ENCODE data around the gene ADAM10.

Gene ADAM10

GRCh38 chr15:58715266-58715917 lies 34.1 kb downstream of the ADAM10 start:
- no peak overlapping the region for H3K9ac ChIP-seq (ENCODE audit: low read depth, low read length)
- no peaks in the 10 kb centered on the region for H3K27me3 ChIP-seq (ENCODE audit: insufficient read depth, low read length)
- no peaks in the 10 kb centered on the region for H3K9me3 ChIP-seq (ENCODE audit: insufficient read depth, low read depth, low read length)
- no peak overlapping the region for H3K4me3 ChIP-seq (ENCODE audit: low read length)
- H3K27ac ChIP-seq (ENCODE audit: low read depth, low read length), result no peak overlapping the region
- peaks cover 42% of the 10 kb centered on the region for H3K36me3 ChIP-seq (ENCODE audit: insufficient read depth, low read length)
- WGBS, result 94% methylated on average over 3 of the region's 3 CpGs
- peaks cover 5% of the 10 kb centered on the region; the same call in 1 of the 2 replicates for H3K4me1 ChIP-seq (ENCODE audit: insufficient read depth, low read length)

DNA sequence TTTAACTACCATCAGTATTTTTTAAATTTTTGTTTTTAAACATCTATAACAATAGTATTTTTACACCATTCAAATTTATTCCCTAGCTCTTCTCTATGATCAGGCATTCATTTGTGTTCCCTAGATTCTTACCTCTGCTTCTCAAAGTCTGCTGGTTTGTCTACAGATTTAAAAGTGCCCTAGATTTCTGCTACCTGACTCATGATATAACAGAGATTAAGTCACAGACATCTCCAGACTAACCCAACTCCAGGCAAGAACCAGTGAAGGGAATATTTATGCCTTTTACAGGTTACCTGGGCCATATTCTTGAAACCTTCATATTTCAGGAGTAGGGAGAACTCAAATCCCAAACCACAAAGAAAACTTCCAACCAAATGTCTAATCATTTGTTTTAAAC lies 38.8 kb downstream of the ADAM10 start:
- Histone ChIP-seq H3K36me3 (ENCODE audit: insufficient read depth, low read length) (peaks cover 20% of the 10 kb centered on the region), H3K4me3 (ENCODE audit: low read length) (no peak overlapping the region), H3K4me1 (ENCODE audit: insufficient read depth, low read length) (no peaks in the 10 kb centered on the region), H3K9ac (ENCODE audit: low read depth, low read length) (no peak overlapping the region), H3K27me3 (ENCODE audit: insufficient read depth, low read length) (no peaks in the 10 kb centered on the region), H3K27ac (ENCODE audit: low read depth, low read length) (no peak overlapping the region), H3K9me3 (ENCODE audit: insufficient read depth, low read depth, low read length) (no peaks in the 10 kb centered on the region)

DNA sequence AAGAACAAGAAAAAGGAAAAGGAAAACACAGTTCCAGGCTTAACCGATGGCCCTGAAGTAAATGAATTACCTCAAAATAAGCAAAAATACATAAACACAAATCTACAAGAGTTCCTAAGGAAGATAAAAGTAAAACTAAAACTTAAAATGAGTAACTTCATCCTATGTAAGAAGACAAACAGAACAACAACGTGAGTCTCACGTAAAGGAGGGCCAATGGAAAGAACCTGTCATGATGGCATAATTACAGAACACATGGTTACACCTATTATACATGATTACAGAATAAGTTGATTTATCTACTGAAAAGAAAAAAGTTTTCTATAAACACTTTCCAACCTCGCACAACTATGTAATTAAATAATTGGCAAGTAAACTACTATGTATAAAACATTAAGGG lies 42.1 kb downstream of the ADAM10 start:
- no peak overlapping the region for H3K9ac ChIP-seq (ENCODE audit: low read depth, low read length)
- no peak overlapping the region for H3K4me3 ChIP-seq (ENCODE audit: low read length)
- H3K27me3 ChIP-seq (ENCODE audit: insufficient read depth, low read length), result no peaks in the 10 kb centered on the region
- no peaks in the 10 kb centered on the region for H3K9me3 ChIP-seq (ENCODE audit: insufficient read depth, low read depth, low read length)
- no peak overlapping the region for H3K27ac ChIP-seq (ENCODE audit: low read depth, low read length)
- no peaks in the 10 kb centered on the region for H3K36me3 ChIP-seq (ENCODE audit: insufficient read depth, low read length)
- WGBS, result 86% methylated on average over 2 of the region's 4 CpGs
- no peaks in the 10 kb centered on the region for H3K4me1 ChIP-seq (ENCODE audit: insufficient read depth, low read length)

GRCh38 chr15:58705105-58705504 lies 44.4 kb downstream of the ADAM10 start:
- H3K4me1 ChIP-seq (ENCODE audit: insufficient read depth, low read length), result no peaks in the 10 kb centered on the region
- 100% methylated on average over 1 of the region's 2 CpGs for WGBS
- no peaks in the 10 kb centered on the region for H3K27me3 ChIP-seq (ENCODE audit: insufficient read depth, low read length)
- H3K27ac ChIP-seq (ENCODE audit: low read depth, low read length), result no peak overlapping the region
- no peak overlapping the region for H3K9ac ChIP-seq (ENCODE audit: low read depth, low read length)
- H3K4me3 ChIP-seq (ENCODE audit: low read length), result no peak overlapping the region
- 0 out of 2 replicates have a peak, but pooled peaks cover 5% of the 10 kb centered on the region for H3K9me3 ChIP-seq (ENCODE audit: insufficient read depth, low read depth, low read length)
- peaks cover 7% of the 10 kb centered on the region; the same call in 1 of the 2 replicates for H3K36me3 ChIP-seq (ENCODE audit: insufficient read depth, low read length)

DNA sequence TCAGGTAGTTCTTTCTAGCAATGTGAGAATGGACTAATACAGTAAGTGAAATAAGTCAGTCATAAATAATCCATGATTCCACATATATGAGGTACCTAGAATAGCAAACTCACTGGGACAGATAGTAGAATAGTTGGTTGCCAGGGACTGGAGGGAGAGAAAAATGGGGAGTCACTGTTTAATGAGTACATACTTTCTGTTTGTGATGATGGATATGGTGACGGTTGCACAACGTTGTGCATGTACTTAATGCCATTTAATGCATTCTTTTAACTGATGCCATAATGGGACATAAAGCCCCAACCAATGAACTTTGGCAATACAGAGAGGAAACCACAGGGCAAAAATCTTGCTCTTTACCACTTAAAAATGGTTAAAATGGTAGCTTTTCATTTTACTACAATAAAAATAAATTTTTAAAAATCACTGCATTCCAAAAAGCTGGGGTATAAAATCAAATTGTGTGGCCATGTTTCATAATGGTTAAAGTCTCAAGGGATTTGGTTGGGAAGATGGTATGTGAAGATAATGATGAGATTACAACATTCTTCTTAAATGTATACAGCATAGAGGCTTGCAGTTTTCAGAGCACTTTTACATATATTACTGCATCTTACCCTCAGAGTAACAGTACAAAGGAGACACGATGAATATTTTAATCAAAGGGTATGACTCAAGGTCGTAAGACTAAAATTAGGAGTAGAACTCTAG lies 45.2 kb downstream of the ADAM10 start:
- Histone ChIP-seq H3K9ac (ENCODE audit: low read depth, low read length) (no peak overlapping the region), H3K27ac (ENCODE audit: low read depth, low read length) (no peak overlapping the region), H3K36me3 (ENCODE audit: insufficient read depth, low read length) (peaks cover 7% of the 10 kb centered on the region; the same call in 1 of the 2 replicates), H3K4me1 (ENCODE audit: insufficient read depth, low read length) (no peaks in the 10 kb centered on the region), H3K27me3 (ENCODE audit: insufficient read depth, low read length) (no peaks in the 10 kb centered on the region), H3K4me3 (ENCODE audit: low read length) (no peak overlapping the region), H3K9me3 (ENCODE audit: insufficient read depth, low read depth, low read length) (0 out of 2 replicates have a peak, but pooled peaks cover 6% of the 10 kb centered on the region)
- WGBS, result 93% methylated on average over 4 of the region's 4 CpGs

GRCh38 chr15:58703610-58704009 lies 45.9 kb downstream of the ADAM10 start:
- Histone ChIP-seq H3K36me3 (ENCODE audit: insufficient read depth, low read length) (peaks cover 11% of the 10 kb centered on the region; the same call in 1 of the 2 replicates), H3K4me3 (ENCODE audit: low read length) (no peak overlapping the region), H3K4me1 (ENCODE audit: insufficient read depth, low read length) (no peaks in the 10 kb centered on the region), H3K27ac (ENCODE audit: low read depth, low read length) (no peak overlapping the region), H3K27me3 (ENCODE audit: insufficient read depth, low read length) (no peaks in the 10 kb centered on the region), H3K9ac (ENCODE audit: low read depth, low read length) (no peak overlapping the region), H3K9me3 (ENCODE audit: insufficient read depth, low read depth, low read length) (0 out of 2 replicates have a peak, but pooled peaks cover 9% of the 10 kb centered on the region)
- WGBS, result 88% methylated on average over 4 of the region's 4 CpGs

DNA sequence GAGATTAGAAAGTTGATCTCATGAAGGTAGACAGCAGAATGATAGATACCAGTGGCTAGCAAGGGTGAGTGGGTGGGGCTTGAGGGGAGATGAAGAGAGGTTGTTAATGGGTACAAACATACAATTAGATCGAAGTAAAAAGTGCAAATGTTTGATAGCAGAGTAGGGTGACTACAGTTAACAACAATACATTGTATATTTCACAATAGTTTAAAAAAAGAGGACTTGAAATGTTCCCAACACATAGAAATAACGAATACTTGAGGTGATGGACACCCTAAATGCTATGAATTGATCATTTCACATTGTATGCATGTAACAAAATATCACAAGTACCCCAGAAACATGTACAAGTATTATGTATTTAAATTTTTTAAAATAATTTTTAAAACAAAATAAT lies 47.3 kb downstream of the ADAM10 start:
- no peaks in the 10 kb centered on the region for H3K4me1 ChIP-seq (ENCODE audit: insufficient read depth, low read length)

GRCh38 chr15:58701376-58701775 lies 48.1 kb downstream of the ADAM10 start:
- H3K4me3 ChIP-seq (ENCODE audit: low read length), result no peak overlapping the region
- WGBS, result 94% methylated on average over 1 of the region's 4 CpGs
- no peaks in the 10 kb centered on the region for H3K4me1 ChIP-seq (ENCODE audit: insufficient read depth, low read length)
- H3K27ac ChIP-seq (ENCODE audit: low read depth, low read length), result no peak overlapping the region
- peaks cover 11% of the 10 kb centered on the region; the same call in 1 of the 2 replicates for H3K36me3 ChIP-seq (ENCODE audit: insufficient read depth, low read length)
- no peak overlapping the region for H3K9ac ChIP-seq (ENCODE audit: low read depth, low read length)
- no peaks in the 10 kb centered on the region for H3K27me3 ChIP-seq (ENCODE audit: insufficient read depth, low read length)
- 0 out of 2 replicates have a peak, but pooled peaks cover 9% of the 10 kb centered on the region for H3K9me3 ChIP-seq (ENCODE audit: insufficient read depth, low read depth, low read length)

More for the DNA sequence above, 47.3 kb downstream of the ADAM10 start:
- H3K9ac ChIP-seq (ENCODE audit: low read depth, low read length), result no peak overlapping the region
- H3K9me3 ChIP-seq (ENCODE audit: insufficient read depth, low read depth, low read length), result 0 out of 2 replicates have a peak, but pooled peaks cover 9% of the 10 kb centered on the region
- no peak overlapping the region for H3K27ac ChIP-seq (ENCODE audit: low read depth, low read length)
- H3K27me3 ChIP-seq (ENCODE audit: insufficient read depth, low read length), result no peaks in the 10 kb centered on the region
- H3K36me3 ChIP-seq (ENCODE audit: insufficient read depth, low read length), result peaks cover 11% of the 10 kb centered on the region; the same call in 1 of the 2 replicates
- no CpG with 5 or more reads among the region's 2 CpGs for WGBS
- H3K4me3 ChIP-seq (ENCODE audit: low read length), result no peak overlapping the region

GRCh38 chr15:58699769-58700168 lies 49.7 kb downstream of the ADAM10 start:
- Histone ChIP-seq H3K36me3 (ENCODE audit: insufficient read depth, low read length) (peaks cover 11% of the 10 kb centered on the region; the same call in 1 of the 2 replicates), H3K9me3 (ENCODE audit: insufficient read depth, low read depth, low read length) (0 out of 2 replicates have a peak, but pooled peaks cover 9% of the 10 kb centered on the region), H3K9ac (ENCODE audit: low read depth, low read length) (no peak overlapping the region), H3K4me3 (ENCODE audit: low read length) (no peak overlapping the region), H3K27ac (ENCODE audit: low read depth, low read length) (no peak overlapping the region), H3K4me1 (ENCODE audit: insufficient read depth, low read length) (peaks cover 7% of the 10 kb centered on the region), H3K27me3 (ENCODE audit: insufficient read depth, low read length) (no peaks in the 10 kb centered on the region)
- WGBS, result 100% methylated on average over 2 of the region's 2 CpGs

DNA sequence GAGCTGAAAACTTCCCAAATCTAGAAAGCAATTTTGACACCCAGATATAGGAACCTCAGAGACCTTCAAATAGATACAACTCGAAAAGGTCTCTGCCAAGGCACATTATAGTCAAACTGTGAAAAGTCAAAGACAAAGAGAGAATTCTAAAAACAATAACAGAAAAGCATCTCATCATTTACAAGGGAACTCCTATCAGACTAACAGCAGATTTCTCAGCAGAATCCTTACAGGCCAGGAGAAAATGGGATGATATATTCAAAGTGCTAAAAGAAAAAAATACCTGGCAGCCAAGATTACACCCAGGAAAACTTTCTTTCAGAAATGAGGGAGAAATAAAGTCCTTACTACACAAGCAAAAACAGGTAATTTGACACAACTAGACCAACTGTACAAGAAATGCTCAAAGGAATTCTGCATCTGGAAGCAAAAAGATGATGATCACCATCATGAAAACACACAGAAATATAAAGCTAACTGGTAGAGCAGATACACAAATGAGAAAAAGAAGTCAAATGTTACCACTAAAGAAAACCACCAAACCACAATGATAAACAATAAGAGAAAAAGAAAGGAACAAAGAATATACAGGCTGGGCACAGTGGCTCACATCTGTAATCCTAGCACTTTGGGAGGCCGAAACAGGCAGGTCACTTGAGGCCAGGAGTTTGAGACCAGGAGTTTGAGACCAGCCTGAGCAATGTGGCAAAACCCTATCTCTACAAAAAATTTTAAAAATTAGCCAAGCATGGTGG lies 50.4 kb downstream of the ADAM10 start:
- no peak overlapping the region for H3K4me3 ChIP-seq (ENCODE audit: low read length)
- H3K36me3 ChIP-seq (ENCODE audit: insufficient read depth, low read length), result peaks cover 11% of the 10 kb centered on the region; the same call in 1 of the 2 replicates
- 92% methylated on average over 2 of the region's 2 CpGs for WGBS
- no peaks in the 10 kb centered on the region for H3K27me3 ChIP-seq (ENCODE audit: insufficient read depth, low read length)
- H3K4me1 ChIP-seq (ENCODE audit: insufficient read depth, low read length), result peaks cover 14% of the 10 kb centered on the region
- no peak overlapping the region for H3K27ac ChIP-seq (ENCODE audit: low read depth, low read length)
- H3K9ac ChIP-seq (ENCODE audit: low read depth, low read length), result no peak overlapping the region
- 0 out of 2 replicates have a peak, but pooled peaks cover 9% of the 10 kb centered on the region for H3K9me3 ChIP-seq (ENCODE audit: insufficient read depth, low read depth, low read length)

GRCh38 chr15:58697220-58697619 lies 52.3 kb downstream of the ADAM10 start:
- Histone ChIP-seq H3K9ac (ENCODE audit: low read depth, low read length) (no peak overlapping the region), H3K9me3 (ENCODE audit: insufficient read depth, low read depth, low read length) (0 out of 2 replicates have a peak, but pooled peaks cover 9% of the 10 kb centered on the region), H3K27ac (ENCODE audit: low read depth, low read length) (no peak overlapping the region), H3K27me3 (ENCODE audit: insufficient read depth, low read length) (no peaks in the 10 kb centered on the region), H3K4me1 (ENCODE audit: insufficient read depth, low read length) (peaks cover 14% of the 10 kb centered on the region), H3K4me3 (ENCODE audit: low read length) (no peak overlapping the region), H3K36me3 (ENCODE audit: insufficient read depth, low read length) (peaks cover 11% of the 10 kb centered on the region; the same call in 1 of the 2 replicates)
- WGBS, result 91% methylated on average over 2 of the region's 2 CpGs
